Colonic mucosa (tissue), 4 donors: ENCODE results near the gene INPP5A. TPM values are rescaled to one million over a fixed set of nuclear protein-coding genes. Genes with fewer than 3 reads are reported as not detected.
"Not testable (repeated sequence)": the region's sequence is repeated elsewhere in the genome, so short reads cannot be mapped to it uniquely, and the experiment has no call there.

Source experiments
- DNase-seq: peaks from one replicate; pipeline ENCODE4 v3.0.0-alpha.2; 2020
- H3K27ac ChIP-seq: fragments of 200-600 bp; one replicate; pipeline ENCODE4 v1.8.0; 2021
- H3K27me3 ChIP-seq: fragments of 200-600 bp; one replicate; pipeline ENCODE4 v1.8.0; 2021
- H3K36me3 ChIP-seq: fragments of 200-600 bp; one replicate; pipeline ENCODE4 v1.8.0; 2021
- H3K4me1 ChIP-seq: fragments of 200-600 bp; one replicate; pipeline ENCODE4 v1.8.0; 2021; ENCODE audit warnings: mild to moderate bottlenecking
- H3K4me3 ChIP-seq: fragments of 200-600 bp; one replicate; pipeline ENCODE4 v1.8.0; 2021
- H3K9ac ChIP-seq, 2 donors: one replicate each; pipeline ENCODE4 v1.7.0; 2013; ENCODE audit warnings: control low read depth in 2 of 2, low read depth in 2 of 2, low read length in 2 of 2
- H3K9me3 ChIP-seq: fragments of 200-600 bp; one replicate; pipeline ENCODE4 v1.8.0; 2021
- intact Hi-C: fragments of 100-400 bp; cut with DNase I; formaldehyde crosslinking; loops from one replicate; pipeline ENCODE4 v1.14.1; 2022
- total RNA-seq, 2 donors: library from RNA; stranded (reverse); fragmentation: NEBNext Ultra II Directional in 1 of 2; extraction: Animal tissue kit (Norgen Biotek cat#: 25700) in 1 of 2; gene quantifications; one replicate each; pipeline ENCODE4 v1.2.1, GENCODE V29; 2021
- TF ChIP-seq, protein P1 (sequence below): fragments of 200-600 bp; IDR thresholded peaks from one replicate; pipeline ENCODE4 v1.8.0; 2022; ENCODE audit warnings: antibody characterized with exemption, mild to moderate bottlenecking
- donor health status: healthy.
- donor health status: DM: no; HTN: no; CAD: no.
- donor health status: DM: no; HTN: no; CAD: no.

The INPP5A gene
- total RNA-seq, 2 donors from 2014 or later, result 29.9 to 41.5 TPM

GRCh38 chr10:132817701-132818211 is 280.2 kb downstream of the INPP5A start:
- intact Hi-C loops, result no loop called here
- H3K4me1 ChIP-seq, result no peaks in the 10 kb centered on the region
- TF ChIP-seq, protein P1, sequence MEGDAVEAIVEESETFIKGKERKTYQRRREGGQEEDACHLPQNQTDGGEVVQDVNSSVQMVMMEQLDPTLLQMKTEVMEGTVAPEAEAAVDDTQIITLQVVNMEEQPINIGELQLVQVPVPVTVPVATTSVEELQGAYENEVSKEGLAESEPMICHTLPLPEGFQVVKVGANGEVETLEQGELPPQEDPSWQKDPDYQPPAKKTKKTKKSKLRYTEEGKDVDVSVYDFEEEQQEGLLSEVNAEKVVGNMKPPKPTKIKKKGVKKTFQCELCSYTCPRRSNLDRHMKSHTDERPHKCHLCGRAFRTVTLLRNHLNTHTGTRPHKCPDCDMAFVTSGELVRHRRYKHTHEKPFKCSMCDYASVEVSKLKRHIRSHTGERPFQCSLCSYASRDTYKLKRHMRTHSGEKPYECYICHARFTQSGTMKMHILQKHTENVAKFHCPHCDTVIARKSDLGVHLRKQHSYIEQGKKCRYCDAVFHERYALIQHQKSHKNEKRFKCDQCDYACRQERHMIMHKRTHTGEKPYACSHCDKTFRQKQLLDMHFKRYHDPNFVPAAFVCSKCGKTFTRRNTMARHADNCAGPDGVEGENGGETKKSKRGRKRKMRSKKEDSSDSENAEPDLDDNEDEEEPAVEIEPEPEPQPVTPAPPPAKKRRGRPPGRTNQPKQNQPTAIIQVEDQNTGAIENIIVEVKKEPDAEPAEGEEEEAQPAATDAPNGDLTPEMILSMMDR, result no peak
- H3K9me3 ChIP-seq, result no peaks in the 10 kb centered on the region
- no peak for DNase-seq
- H3K4me3 ChIP-seq, result no peak overlapping the region
- no peak overlapping the region for H3K9ac ChIP-seq
- H3K36me3 ChIP-seq, result no peaks in the 10 kb centered on the region
- H3K27ac ChIP-seq, result no peak overlapping the region
- H3K27me3 ChIP-seq, result no peaks in the 10 kb centered on the region

- H3K27me3 ChIP-seq, result no peaks in the 10 kb centered on the region
- intact Hi-C loops, result no loop called here
- TF ChIP-seq, protein P1, result no peak
- H3K36me3 ChIP-seq, result no peaks in the 10 kb centered on the region
- H3K9ac ChIP-seq, result no peak overlapping the region
- DNase-seq, result no peak
- H3K4me3 ChIP-seq, result no peak overlapping the region
- H3K9me3 ChIP-seq, result no peaks in the 10 kb centered on the region
- H3K27ac ChIP-seq, result no peak overlapping the region
- H3K4me1 ChIP-seq, result no peaks in the 10 kb centered on the region
Measured at GRCh38 chr10:132820056-132820455, 282.5 kb downstream of the INPP5A start.

- H3K27ac ChIP-seq, DNase-seq, intact Hi-C loops, H3K4me1 ChIP-seq, H3K9me3 ChIP-seq, H3K36me3 ChIP-seq, H3K4me3 ChIP-seq, H3K27me3 ChIP-seq, H3K9ac ChIP-seq: not testable (repeated sequence)
Measured at GRCh38 chr10:132825783-132826523, 288.4 kb downstream of the INPP5A start.

DNA sequence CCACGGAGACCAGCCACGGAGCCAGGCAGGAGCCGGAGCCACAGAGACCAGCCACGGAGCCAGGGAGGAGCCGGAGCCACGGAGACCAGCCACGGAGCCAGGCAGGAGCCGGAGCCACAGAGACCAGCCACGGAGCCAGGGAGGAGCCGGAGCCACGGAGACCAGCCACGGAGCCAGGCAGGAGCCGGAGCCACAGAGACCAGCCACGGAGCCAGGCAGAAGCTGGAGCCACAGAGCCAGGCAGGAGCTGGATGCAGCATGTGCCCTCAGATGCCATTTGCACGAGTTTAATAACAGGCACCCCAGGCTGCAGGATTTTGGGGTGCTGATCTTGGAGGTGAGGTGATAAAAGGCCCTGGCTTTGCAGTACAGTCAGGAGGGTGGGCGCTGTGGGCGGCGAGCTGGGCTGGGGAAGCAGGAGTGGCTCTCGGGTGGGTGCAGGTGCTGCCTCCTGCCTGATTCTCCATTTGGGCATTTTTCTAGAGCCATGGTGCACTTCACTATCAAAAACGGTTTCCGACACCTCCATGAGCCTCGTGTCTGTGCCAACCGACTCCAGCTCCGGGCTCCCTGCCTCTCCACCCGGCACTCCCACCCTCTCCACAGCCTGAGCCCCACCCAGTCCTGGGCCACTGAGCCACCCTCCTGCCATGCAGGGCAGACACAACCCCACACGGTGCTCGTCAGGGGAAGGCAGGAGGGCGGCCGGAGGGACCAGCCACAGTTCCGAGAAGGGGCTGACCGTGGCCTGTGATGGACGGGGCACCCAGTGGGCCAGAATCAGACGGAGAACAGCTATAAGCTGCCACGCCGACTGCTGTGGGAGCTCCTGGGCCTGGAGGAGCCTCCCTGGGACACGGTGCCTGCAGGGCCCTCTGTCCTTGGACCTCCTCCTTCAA is 289.2 kb downstream of the INPP5A start:
- H3K9me3 ChIP-seq, result no peaks in the 10 kb centered on the region
- no peaks in the 10 kb centered on the region for H3K27me3 ChIP-seq
- intact Hi-C loops, result no loop called here
- no peak overlapping the region for H3K9ac ChIP-seq
- no peaks in the 10 kb centered on the region for H3K4me1 ChIP-seq
- no peak overlapping the region for H3K27ac ChIP-seq
- no peaks in the 10 kb centered on the region for H3K36me3 ChIP-seq
- no peak for DNase-seq
- TF ChIP-seq, protein P1, result no peak
- no peak overlapping the region for H3K4me3 ChIP-seq

DNA sequence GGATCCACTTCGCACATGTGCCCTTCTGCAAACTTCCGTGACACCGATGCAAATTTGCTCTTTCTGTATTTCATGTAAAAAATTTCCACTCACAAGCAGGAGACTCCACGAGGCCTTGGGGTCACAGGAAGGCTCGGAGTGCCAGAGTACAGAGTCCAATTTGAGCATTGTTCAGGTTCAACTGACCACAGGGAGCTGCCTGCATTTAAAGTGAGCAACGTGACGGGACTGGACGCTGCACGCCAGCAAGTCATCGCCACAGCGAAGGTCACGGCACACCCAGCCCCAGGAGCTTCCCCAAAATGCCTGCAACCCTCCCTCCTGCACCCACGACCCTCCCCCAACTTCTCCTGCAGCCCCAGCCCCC is 289.8 kb downstream of the INPP5A start:
- intact Hi-C loops, result no loop called here

More for the DNA sequence above, 289.8 kb downstream of the INPP5A start:
- H3K27me3 ChIP-seq, result no peaks in the 10 kb centered on the region
- H3K9ac ChIP-seq, result no peak overlapping the region
- no peaks in the 10 kb centered on the region for H3K9me3 ChIP-seq
- no peak for DNase-seq
- H3K4me1 ChIP-seq, result no peaks in the 10 kb centered on the region
- no peak overlapping the region for H3K4me3 ChIP-seq
- TF ChIP-seq, protein P1, result no peak
- H3K36me3 ChIP-seq, result no peaks in the 10 kb centered on the region
- no peak overlapping the region for H3K27ac ChIP-seq
